Activated T-cell treated with anti-CD3 and anti-CD28 coated beads for 4 hours (primary cell): ENCODE data around the gene MYT1.

ENCODE experiments used
- DNase-seq: peaks from one replicate; pipeline ENCODE4 v3.0.0-alpha.2; 2020

The MYT1 gene

GRCh38 chr20:64236137-64237088 lies 72.2 kb downstream of the MYT1 start:
- DNase-seq: no peak

GRCh38 chr20:64237316-64237715 lies 73.1 kb downstream of the MYT1 start:
- DNase-seq: no peak

GRCh38 chr20:64238115-64238825 lies 74.0 kb downstream of the MYT1 start:
- no peak for DNase-seq

- no peak for DNase-seq
These were observed 74.7 kb downstream of the MYT1 start for GRCh38 chr20:64238851-64239387.

GRCh38 chr20:64239449-64240242 lies 75.4 kb downstream of the MYT1 start:
- no peak for DNase-seq

- no peak for DNase-seq
These were observed 76.2 kb downstream of the MYT1 start for GRCh38 chr20:64240243-64241015.

GRCh38 chr20:64241061-64241460 lies 76.8 kb downstream of the MYT1 start:
- DNase-seq: no peak

- no peak for DNase-seq
These were observed 77.9 kb downstream of the MYT1 start for GRCh38 chr20:64242003-64242796.

GRCh38 chr20:64242797-64243475 lies 78.7 kb downstream of the MYT1 start:
- DNase-seq: no peak

- no peak for DNase-seq
These were observed 80.1 kb downstream of the MYT1 start for GRCh38 chr20:64244281-64244805.

GRCh38 chr20:64244870-64245603 lies 80.8 kb downstream of the MYT1 start:
- DNase-seq: no peak

GRCh38 chr20:64245746-64246595 lies 81.7 kb downstream of the MYT1 start:
- DNase-seq: no peak

GRCh38 chr20:64246616-64247306 lies 82.5 kb downstream of the MYT1 start:
- no peak for DNase-seq

- no peak for DNase-seq
These were observed 83.0 kb downstream of the MYT1 start for GRCh38 chr20:64247307-64247618.

GRCh38 chr20:64247970-64248841 lies 84.0 kb downstream of the MYT1 start:
- DNase-seq: no peak

GRCh38 chr20:64250027-64250426 lies 85.8 kb downstream of the MYT1 start:
- no peak for DNase-seq

- DNase-seq: no peak
These were observed 88.7 kb downstream of the MYT1 start for GRCh38 chr20:64253000-64253383.
